Hepatocyte (in vitro differentiated cells): ENCODE data around the gene PRRG1. TPM values are rescaled to one million over a fixed set of nuclear protein-coding genes. Genes with fewer than 3 reads are reported as not detected.

ENCODE experiments used
- DNase-seq: peaks from one replicate; pipeline ENCODE4 v3.0.0-alpha.2; 2016; ENCODE audit warnings: low spot score
- H2AFZ ChIP-seq: fragments of 200-600 bp; sonication (generic); 2 replicates; pipeline ENCODE4 v1.6.0; 2016; ENCODE audit warnings: antibody characterized with exemption, mild to moderate bottlenecking
- H3K27ac ChIP-seq: fragments of 200-600 bp; sonication (generic); 2 replicates; pipeline ENCODE4 v1.5.1; 2016; ENCODE audit warnings: mild to moderate bottlenecking
- H3K27me3 ChIP-seq: fragments of 200-600 bp; sonication (generic); 2 replicates; pipeline ENCODE4 v1.6.1; 2016
- H3K36me3 ChIP-seq: fragments of 200-600 bp; sonication (generic); replicated peaks from 2 replicates; pipeline ENCODE4 v1.5.1; 2016; ENCODE audit warnings: low read depth; ENCODE audit not compliant: insufficient read depth
- H3K4me1 ChIP-seq: fragments of 200-600 bp; sonication (generic); 2 replicates; pipeline ENCODE4 v1.5.1; 2016; ENCODE audit warnings: mild to moderate bottlenecking, moderate library complexity; ENCODE audit not compliant: insufficient read depth
- H3K4me2 ChIP-seq: fragments of 200-600 bp; sonication (generic); 2 replicates; pipeline ENCODE4 v1.6.0; 2016
- H3K4me3 ChIP-seq: fragments of 200-600 bp; sonication (generic); 2 replicates; pipeline ENCODE4 v1.5.1; 2016; ENCODE audit warnings: mild to moderate bottlenecking
- H3K79me2 ChIP-seq: fragments of 200-600 bp; sonication (generic); 2 replicates; pipeline ENCODE4 v1.6.0; 2017; ENCODE audit warnings: mild to moderate bottlenecking
- H3K9me2 ChIP-seq: fragments of 200-600 bp; sonication (generic); replicated peaks from 2 replicates; pipeline ENCODE4 v1.6.0; 2017; ENCODE audit warnings: mild to moderate bottlenecking; ENCODE audit not compliant: insufficient read depth
- H3K9me3 ChIP-seq: fragments of 200-600 bp; sonication (generic); 2 replicates; pipeline ENCODE4 v1.5.1; 2016; ENCODE audit warnings: low read depth, mild to moderate bottlenecking
- H4K20me1 ChIP-seq: fragments of 200-600 bp; sonication (generic); 2 replicates; pipeline ENCODE4 v1.6.0; 2016; ENCODE audit warnings: mild to moderate bottlenecking; ENCODE audit not compliant: insufficient read depth, poor library complexity, severe bottlenecking
- CTCF ChIP-seq: fragments of 200-600 bp; sonication (generic); IDR thresholded peaks from 2 replicates; pipeline ENCODE4 v1.5.1; 2016; ENCODE audit warnings: antibody characterized with exemption, mild to moderate bottlenecking; ENCODE audit not compliant: poor library complexity
- EZH2 ChIP-seq: fragments of 200-600 bp; sonication (generic); IDR thresholded peaks from 2 replicates; pipeline ENCODE4 v1.6.1; 2016; ENCODE audit warnings: antibody characterized with exemption, mild to moderate bottlenecking, borderline replicate concordance
- EZH2phosphoT487 ChIP-seq: fragments of 200-600 bp; sonication (generic); IDR thresholded peaks from one replicate; pipeline ENCODE4 v1.6.1; 2018; ENCODE audit warnings: antibody characterized with exemption, mild to moderate bottlenecking, low read depth, moderate library complexity; ENCODE audit not compliant: unreplicated experiment, severe bottlenecking
- WGBS: methylation state at CpG from one replicate; pipeline ENCODE4 v1.1.6; 2016; ENCODE audit warnings: low lambda C conversion rate; ENCODE audit errors: missing lambda C conversion rate; 5-methylcytosine and 5-hydroxymethylcytosine counted together
- polyA plus RNA-seq: library from polyadenylated mRNA; unstranded; fragments of >200 nt; fragmentation: Nextera tagmentation; extraction: Ambion mirVana; gene quantifications from 2 replicates; pipeline ENCODE4 v1.2.1, GENCODE V29; 2016
- total RNA-seq: library from RNA; depleted of rRNA; stranded (reverse); fragments of >200 nt; gene quantifications from 2 replicates; pipeline ENCODE4 v1.2.3, GENCODE V29; 2014

Gene PRRG1
- total and polyA plus RNA-seq, 2 experiments from 2014 or later: 16.8 to 36.5 TPM

DNA sequence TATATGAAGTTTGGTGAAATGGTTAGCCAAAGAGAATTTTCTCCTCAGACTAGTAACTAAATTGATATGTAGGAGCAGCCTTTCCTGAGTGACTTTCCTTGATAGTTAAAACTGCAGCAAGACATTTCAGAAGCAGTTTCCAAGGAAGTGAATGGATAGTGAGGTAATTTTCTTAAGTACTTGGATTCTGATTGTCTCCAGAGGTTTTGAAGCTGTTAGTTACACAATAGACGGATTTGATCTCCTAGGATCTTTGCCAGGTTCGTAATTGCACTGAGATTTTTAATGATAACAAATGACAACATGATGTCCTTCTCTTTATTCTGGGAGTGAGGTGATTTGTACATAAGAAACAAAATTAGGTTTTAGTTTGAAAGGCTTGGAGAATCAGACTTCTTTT lies 29.2 kb downstream of the PRRG1 start:
- DNase-seq: no peak
- H3K36me3 ChIP-seq: no peaks in the 10 kb centered on the region
- no peak overlapping the region for H3K4me3 ChIP-seq
- H3K4me2 ChIP-seq: no peak overlapping the region
- no peaks in the 10 kb centered on the region for H3K9me2 ChIP-seq
- H3K27me3 ChIP-seq: no peaks in the 10 kb centered on the region
- no peak for TF ChIP-seq EZH2phosphoT487
- TF ChIP-seq EZH2: no peak
- TF ChIP-seq CTCF: no peak
- no peaks in the 10 kb centered on the region for H3K4me1 ChIP-seq
- 71% methylated on average over 2 of the region's 2 CpGs for WGBS
- H4K20me1 ChIP-seq: no peaks in the 10 kb centered on the region
- H3K79me2 ChIP-seq: peaks cover 74% of the 10 kb centered on the region
- no peak overlapping the region for H3K27ac ChIP-seq
- H3K9me3 ChIP-seq: no peaks in the 10 kb centered on the region
- no peak overlapping the region for H2AFZ ChIP-seq

GRCh38 chrX:37378830-37379229 lies 29.7 kb downstream of the PRRG1 start:
- WGBS: 100% methylated on average over 1 of the region's 1 CpG

GRCh38 chrX:37380256-37380655 lies 31.1 kb downstream of the PRRG1 start:
- Histone ChIP-seq H3K27ac (no peak overlapping the region), H3K9me2 (no peaks in the 10 kb centered on the region), H3K4me1 (no peaks in the 10 kb centered on the region), H3K4me3 (no peak overlapping the region), H3K4me2 (no peak overlapping the region), H2AFZ (no peak overlapping the region), H3K27me3 (no peaks in the 10 kb centered on the region), H3K79me2 (peaks cover 76% of the 10 kb centered on the region), H3K36me3 (no peaks in the 10 kb centered on the region), H4K20me1 (no peaks in the 10 kb centered on the region), H3K9me3 (no peaks in the 10 kb centered on the region)
- TF ChIP-seq CTCF (no peak), EZH2 (no peak), EZH2phosphoT487 (no peak)
- DNase-seq: no peak

More at GRCh38 chrX:37378830-37379229, 29.7 kb downstream of the PRRG1 start:
- Histone ChIP-seq H3K27ac (no peak overlapping the region), H2AFZ (no peak overlapping the region), H3K4me2 (no peak overlapping the region), H3K27me3 (no peaks in the 10 kb centered on the region), H3K4me3 (no peak overlapping the region), H3K36me3 (no peaks in the 10 kb centered on the region), H3K9me2 (no peaks in the 10 kb centered on the region), H4K20me1 (no peaks in the 10 kb centered on the region), H3K79me2 (peaks cover 74% of the 10 kb centered on the region), H3K9me3 (no peaks in the 10 kb centered on the region), H3K4me1 (no peaks in the 10 kb centered on the region)
- DNase-seq: no peak
- TF ChIP-seq CTCF (no peak), EZH2phosphoT487 (no peak), EZH2 (no peak)

DNA sequence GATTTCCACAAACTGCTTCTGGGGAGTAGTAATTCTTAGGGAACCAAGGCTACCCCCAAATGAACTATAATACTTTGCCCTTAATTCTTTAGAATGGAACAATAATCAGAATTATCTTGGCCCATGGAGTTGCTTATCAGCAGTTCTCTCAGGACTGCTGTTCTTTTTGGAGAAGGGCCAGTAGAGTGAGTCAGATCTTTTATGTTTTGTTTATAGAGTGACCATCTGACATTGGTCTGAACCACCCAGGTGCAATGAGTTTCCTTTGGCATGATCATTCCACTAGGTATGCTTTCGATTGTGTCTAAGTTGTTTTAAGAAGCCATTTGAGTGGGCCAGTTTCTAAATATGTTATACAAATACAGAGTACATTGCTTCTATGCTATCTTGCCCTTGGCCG lies 31.8 kb downstream of the PRRG1 start:
- 88% methylated on average over 2 of the region's 2 CpGs for WGBS

More for the DNA sequence above, 31.8 kb downstream of the PRRG1 start:
- Histone ChIP-seq H3K36me3 (no peaks in the 10 kb centered on the region), H3K79me2 (peaks cover 72% of the 10 kb centered on the region), H2AFZ (no peak overlapping the region), H3K4me1 (no peaks in the 10 kb centered on the region), H3K9me3 (no peaks in the 10 kb centered on the region), H4K20me1 (no peaks in the 10 kb centered on the region), H3K27me3 (no peaks in the 10 kb centered on the region), H3K9me2 (no peaks in the 10 kb centered on the region), H3K4me3 (no peak overlapping the region), H3K4me2 (no peak overlapping the region), H3K27ac (no peak overlapping the region)
- DNase-seq: peak; percentile 42
- TF ChIP-seq CTCF (no peak), EZH2phosphoT487 (no peak), EZH2 (no peak)
